DOHH2 (cell line): Measurements from ENCODE around the gene HSPH1.

Experiments
- H3F3A ChIP-seq: fragments of 200-600 bp; sonication (generic), shearing (Covaris generic); 2 replicates; pipeline ENCODE4 v1.6.0; 2016; ENCODE audit warnings: antibody characterized with exemption, mild to moderate bottlenecking; ENCODE audit not compliant: control insufficient read depth, insufficient read depth
- H3K27ac ChIP-seq: fragments of 200-600 bp; sonication (generic); 2 replicates; pipeline ENCODE4 v1.5.1; 2014; ENCODE audit warnings: low read depth, mild to moderate bottlenecking, low read length, moderate library complexity
- H3K27me3 ChIP-seq: fragments of 200-600 bp; sonication (generic); 2 replicates; pipeline ENCODE4 v1.6.1; 2014; ENCODE audit warnings: mild to moderate bottlenecking, low read length, mixed read lengths; ENCODE audit not compliant: control insufficient read depth
- H3K36me3 ChIP-seq: fragments of 200-600 bp; sonication (generic); 2 replicates; pipeline ENCODE4 v1.6.1; 2014; ENCODE audit warnings: mild to moderate bottlenecking, low read length, moderate library complexity, mixed read lengths; ENCODE audit not compliant: control insufficient read depth
- H3K4me1 ChIP-seq: fragments of 200-600 bp; sonication (generic); 2 replicates; pipeline ENCODE4 v1.6.1; 2014; ENCODE audit warnings: mild to moderate bottlenecking, low read length, mixed read lengths; ENCODE audit not compliant: control insufficient read depth
- H3K4me2 ChIP-seq: fragments of 200-600 bp; sonication (generic); 2 replicates; pipeline ENCODE4 v1.6.0; 2014; ENCODE audit warnings: mild to moderate bottlenecking, low read length, moderate library complexity
- H3K4me3 ChIP-seq: fragments of 200-600 bp; sonication (generic); 2 replicates; pipeline ENCODE4 v1.5.1; 2014; ENCODE audit warnings: mild to moderate bottlenecking, low read length, mixed read lengths
- H3K79me2 ChIP-seq: fragments of 200-600 bp; sonication (generic); 2 replicates; pipeline ENCODE4 v1.6.1; 2014; ENCODE audit warnings: mild to moderate bottlenecking, low read length, mixed read lengths; ENCODE audit not compliant: control insufficient read depth
- H3K9me2 ChIP-seq: fragments of 200-600 bp; sonication (generic); replicated peaks from 2 replicates; pipeline ENCODE4 v1.6.1; 2014; ENCODE audit warnings: mild to moderate bottlenecking, low read length, mixed read lengths; ENCODE audit not compliant: control insufficient read depth
- H3K9me3 ChIP-seq: fragments of 200-600 bp; sonication (generic); 2 replicates; pipeline ENCODE4 v1.6.1; 2014; ENCODE audit warnings: antibody characterized with exemption, low read length, mixed read lengths; ENCODE audit not compliant: control insufficient read depth, insufficient read depth
- H4K20me1 ChIP-seq: fragments of 200-600 bp; sonication (generic); 2 replicates; pipeline ENCODE4 v1.6.0; 2014; ENCODE audit warnings: low read depth, mild to moderate bottlenecking, antibody characterized with exemption, low read length, moderate library complexity; ENCODE audit not compliant: control insufficient read depth, insufficient read depth
- CTCF ChIP-seq: fragments of 200-600 bp; sonication (generic); IDR thresholded peaks from one replicate; pipeline ENCODE4 v1.5.1; 2014; ENCODE audit warnings: antibody characterized with exemption, mild to moderate bottlenecking, low read depth, low read length; ENCODE audit not compliant: poor library complexity, severe bottlenecking
- EZH2phosphoT487 ChIP-seq: fragments of 200-600 bp; sonication (generic); IDR thresholded peaks from 2 replicates; pipeline ENCODE4 v1.6.1; 2017; ENCODE audit warnings: borderline replicate concordance, mild to moderate bottlenecking, antibody characterized with exemption, low read length, moderate library complexity, mixed read lengths

Gene HSPH1

GRCh38 chr13:31093145-31093885, 68.4 kb downstream of the HSPH1 start:
- no peaks in the 10 kb centered on the region for H4K20me1 ChIP-seq
- no peaks in the 10 kb centered on the region for H3K79me2 ChIP-seq
- peaks cover 15% of the 10 kb centered on the region for H3K27me3 ChIP-seq
- no peak overlapping the region for H3K4me3 ChIP-seq
- no peak for TF ChIP-seq EZH2phosphoT487
- no peaks in the 10 kb centered on the region for H3K9me2 ChIP-seq
- H3K36me3 ChIP-seq: no peaks in the 10 kb centered on the region
- H3K4me1 ChIP-seq: peaks cover 2% of the 10 kb centered on the region; the same call in 1 of the 2 replicates
- no peak overlapping the region for H3K4me2 ChIP-seq
- H3K9me3 ChIP-seq: no peaks in the 10 kb centered on the region
- no peak overlapping the region for H3K27ac ChIP-seq
- no peaks in the 10 kb centered on the region for H3F3A ChIP-seq

- H3K36me3 ChIP-seq: no peaks in the 10 kb centered on the region
- no peaks in the 10 kb centered on the region for H3F3A ChIP-seq
- no peaks in the 10 kb centered on the region for H4K20me1 ChIP-seq
- no peak overlapping the region for H3K4me3 ChIP-seq
- H3K27ac ChIP-seq: no peak overlapping the region
- peaks cover 14% of the 10 kb centered on the region for H3K27me3 ChIP-seq
- peaks cover 2% of the 10 kb centered on the region; the same call in 1 of the 2 replicates for H3K4me1 ChIP-seq
- no peaks in the 10 kb centered on the region for H3K9me3 ChIP-seq
- TF ChIP-seq EZH2phosphoT487 (no peak), CTCF (no peak)
- no peaks in the 10 kb centered on the region for H3K79me2 ChIP-seq
- no peak overlapping the region for H3K4me2 ChIP-seq
- no peaks in the 10 kb centered on the region for H3K9me2 ChIP-seq
Measured at GRCh38 chr13:31092646-31093045, 69.1 kb downstream of the HSPH1 start.

- H3K4me2 ChIP-seq: no peak overlapping the region
- no peaks in the 10 kb centered on the region for H3K9me2 ChIP-seq
- H3K79me2 ChIP-seq: no peaks in the 10 kb centered on the region
- H3K36me3 ChIP-seq: no peaks in the 10 kb centered on the region
- no peak overlapping the region for H3K4me3 ChIP-seq
- TF ChIP-seq EZH2phosphoT487 (no peak), CTCF (no peak)
- H3K27me3 ChIP-seq: peaks cover 5% of the 10 kb centered on the region
- no peaks in the 10 kb centered on the region for H3K9me3 ChIP-seq
- no peak overlapping the region for H3K27ac ChIP-seq
- no peaks in the 10 kb centered on the region for H3K4me1 ChIP-seq
- no peaks in the 10 kb centered on the region for H3F3A ChIP-seq
- no peaks in the 10 kb centered on the region for H4K20me1 ChIP-seq
Measured at GRCh38 chr13:31090961-31091624, 70.6 kb downstream of the HSPH1 start.

- Histone ChIP-seq H3K9me2 (no peaks in the 10 kb centered on the region), H3K4me3 (no peak overlapping the region), H3K4me2 (no peak overlapping the region), H3K4me1 (no peaks in the 10 kb centered on the region), H3K27me3 (peaks cover 11% of the 10 kb centered on the region), H3K27ac (no peak overlapping the region), H4K20me1 (no peaks in the 10 kb centered on the region), H3K36me3 (no peaks in the 10 kb centered on the region), H3F3A (no peaks in the 10 kb centered on the region), H3K79me2 (no peaks in the 10 kb centered on the region), H3K9me3 (no peaks in the 10 kb centered on the region)
- TF ChIP-seq CTCF: no peak
- no peak for TF ChIP-seq EZH2phosphoT487
Measured at GRCh38 chr13:31090096-31090495, 71.6 kb downstream of the HSPH1 start.
